BE2C (cell line): ENCODE data around the gene TMEM272.

ENCODE experiments used
- DNase-seq: peaks from one replicate; pipeline ENCODE4 v3.0.0-alpha.2; 2020
- H3K27me3 ChIP-seq: fragments of 250-450 bp; sonication (Bioruptor Pico); 2 replicates; pipeline ENCODE4 v1.5.1; 2020; ENCODE audit warnings: mild to moderate bottlenecking
- H3K36me3 ChIP-seq: fragments of 250-450 bp; sonication (Bioruptor Pico); 2 replicates; pipeline ENCODE4 v1.5.1; 2020; ENCODE audit warnings: mild to moderate bottlenecking
- H3K4me1 ChIP-seq: fragments of 250-450 bp; sonication (Bioruptor Pico); 2 replicates; pipeline ENCODE4 v1.5.1; 2020
- H3K4me3 ChIP-seq: 2 replicates; pipeline ENCODE4 v1.5.1; 2011; ENCODE audit warnings: low read depth, low read length
- H3K9me3 ChIP-seq: fragments of 250-450 bp; sonication (Bioruptor Pico); 2 replicates; pipeline ENCODE4 v1.5.1; 2020
- TF ChIP-seq, protein P1 (sequence below): IDR thresholded peaks from 2 replicates; pipeline ENCODE4 v1.5.1; 2012; ENCODE audit warnings: mild to moderate bottlenecking, low read depth, low read length

TMEM272 gene

DNA sequence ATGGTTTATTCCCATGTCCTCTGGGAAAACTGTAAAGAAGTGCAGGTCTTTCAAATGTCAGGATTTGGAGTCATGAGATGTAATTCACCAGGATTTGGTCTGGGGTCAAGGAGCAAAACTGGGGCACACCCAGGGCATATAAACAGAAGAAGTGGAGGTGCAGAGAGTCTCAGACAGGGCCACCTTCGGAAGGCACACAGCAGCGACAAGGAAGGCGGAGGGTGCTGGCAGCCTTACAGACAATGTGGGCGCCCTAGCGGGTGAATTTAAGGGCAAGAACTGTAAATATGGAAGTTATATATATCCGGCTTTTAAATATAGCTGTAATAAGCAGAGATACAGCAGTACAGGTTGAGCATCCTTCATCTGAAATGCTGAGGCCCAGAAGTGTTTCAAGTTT is 72.2 kb downstream of the TMEM272 start:
- Histone ChIP-seq H3K9me3 (no peaks in the 10 kb centered on the region), H3K4me3 (no peak overlapping the region), H3K36me3 (no peaks in the 10 kb centered on the region), H3K4me1 (no peaks in the 10 kb centered on the region), H3K27me3 (no peaks in the 10 kb centered on the region)
- TF ChIP-seq, protein P1, sequence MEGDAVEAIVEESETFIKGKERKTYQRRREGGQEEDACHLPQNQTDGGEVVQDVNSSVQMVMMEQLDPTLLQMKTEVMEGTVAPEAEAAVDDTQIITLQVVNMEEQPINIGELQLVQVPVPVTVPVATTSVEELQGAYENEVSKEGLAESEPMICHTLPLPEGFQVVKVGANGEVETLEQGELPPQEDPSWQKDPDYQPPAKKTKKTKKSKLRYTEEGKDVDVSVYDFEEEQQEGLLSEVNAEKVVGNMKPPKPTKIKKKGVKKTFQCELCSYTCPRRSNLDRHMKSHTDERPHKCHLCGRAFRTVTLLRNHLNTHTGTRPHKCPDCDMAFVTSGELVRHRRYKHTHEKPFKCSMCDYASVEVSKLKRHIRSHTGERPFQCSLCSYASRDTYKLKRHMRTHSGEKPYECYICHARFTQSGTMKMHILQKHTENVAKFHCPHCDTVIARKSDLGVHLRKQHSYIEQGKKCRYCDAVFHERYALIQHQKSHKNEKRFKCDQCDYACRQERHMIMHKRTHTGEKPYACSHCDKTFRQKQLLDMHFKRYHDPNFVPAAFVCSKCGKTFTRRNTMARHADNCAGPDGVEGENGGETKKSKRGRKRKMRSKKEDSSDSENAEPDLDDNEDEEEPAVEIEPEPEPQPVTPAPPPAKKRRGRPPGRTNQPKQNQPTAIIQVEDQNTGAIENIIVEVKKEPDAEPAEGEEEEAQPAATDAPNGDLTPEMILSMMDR, result no peak
- no peak for DNase-seq

GRCh38 chr13:51772105-51772455 is 72.9 kb downstream of the TMEM272 start:
- no peak for DNase-seq
- H3K36me3 ChIP-seq, result no peaks in the 10 kb centered on the region
- TF ChIP-seq, protein P1, result no peak

GRCh38 chr13:51771418-51772104 is 73.4 kb downstream of the TMEM272 start:
- TF ChIP-seq, protein P1, result no peak
- Histone ChIP-seq H3K36me3 (no peaks in the 10 kb centered on the region), H3K4me3 (no peak overlapping the region), H3K27me3 (no peaks in the 10 kb centered on the region), H3K4me1 (no peaks in the 10 kb centered on the region), H3K9me3 (no peaks in the 10 kb centered on the region)
- DNase-seq, result no peak

More at GRCh38 chr13:51772105-51772455, 72.9 kb downstream of the TMEM272 start:
- Histone ChIP-seq H3K9me3 (no peaks in the 10 kb centered on the region), H3K4me3 (no peak overlapping the region), H3K4me1 (no peaks in the 10 kb centered on the region), H3K27me3 (no peaks in the 10 kb centered on the region)

DNA sequence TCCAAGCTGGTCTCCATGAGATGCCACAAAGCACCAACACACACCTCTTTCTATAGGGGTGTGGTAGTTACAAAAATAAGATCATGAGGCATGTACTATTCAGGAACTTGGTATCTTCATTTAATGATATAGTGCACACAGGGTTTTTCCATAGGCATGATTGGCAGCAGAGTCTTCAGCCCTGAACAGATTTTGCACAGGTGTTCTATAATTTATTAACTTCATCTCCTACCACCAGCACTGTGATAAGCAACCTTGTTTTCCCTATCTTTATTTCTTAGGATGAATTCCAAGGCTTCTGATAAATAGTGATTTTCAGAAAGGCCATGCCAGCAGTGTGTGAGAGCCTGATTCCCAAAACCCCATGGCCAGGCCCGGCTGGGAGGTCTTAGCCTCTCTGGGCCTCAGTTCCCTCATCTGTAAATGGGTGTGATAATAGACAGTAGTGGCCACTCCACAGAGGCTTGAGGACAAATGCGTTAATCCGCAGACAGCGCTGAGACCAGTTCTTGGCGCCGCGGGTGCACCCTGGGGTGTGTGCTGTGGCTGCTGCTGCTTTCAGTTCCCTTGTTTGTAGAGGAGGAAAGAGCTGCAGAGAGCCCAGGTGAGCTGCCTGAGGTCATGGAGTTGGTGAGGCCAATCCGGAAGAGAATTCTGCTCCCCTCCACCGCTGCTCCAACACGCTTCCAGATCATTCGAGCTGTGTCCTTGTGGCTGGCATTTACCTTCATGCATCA is 74.1 kb downstream of the TMEM272 start:
- no peaks in the 10 kb centered on the region for H3K27me3 ChIP-seq
- no peak for DNase-seq
- TF ChIP-seq, protein P1, result no peak
- no peak overlapping the region for H3K4me3 ChIP-seq
- H3K4me1 ChIP-seq, result no peaks in the 10 kb centered on the region
- H3K36me3 ChIP-seq, result no peaks in the 10 kb centered on the region
- H3K9me3 ChIP-seq, result no peaks in the 10 kb centered on the region

GRCh38 chr13:51770160-51770559 is 74.8 kb downstream of the TMEM272 start:
- Histone ChIP-seq H3K36me3 (no peaks in the 10 kb centered on the region), H3K4me1 (no peaks in the 10 kb centered on the region; the same call in 1 of the 2 replicates), H3K4me3 (no peak overlapping the region), H3K27me3 (no peaks in the 10 kb centered on the region), H3K9me3 (no peaks in the 10 kb centered on the region)
- TF ChIP-seq, protein P1, result no peak
- DNase-seq, result no peak
